ENCODE data around the gene ZC3H18.

Gene ZC3H18

DNA sequence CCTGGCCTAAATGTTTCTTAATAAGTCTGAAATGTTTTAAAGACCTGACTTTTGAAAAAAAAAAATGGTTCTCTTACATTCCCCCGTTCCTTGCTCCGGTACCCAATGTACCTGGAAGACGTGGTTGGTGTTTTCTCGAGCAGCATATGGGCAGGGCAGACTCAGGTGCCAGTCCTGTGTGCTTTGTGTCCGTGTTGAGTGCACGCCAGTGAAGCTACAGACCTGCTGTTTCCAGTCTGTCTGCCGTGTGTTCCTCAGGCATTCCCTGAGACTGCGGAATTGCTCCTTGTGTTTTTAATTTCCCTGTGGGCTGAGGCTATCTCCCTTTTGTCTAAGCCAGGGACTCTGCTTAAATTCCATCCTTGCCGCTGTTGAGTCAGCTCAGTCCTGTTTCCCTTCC is 56.4 kb downstream of the ZC3H18 start:
- H3K27ac Mint-ChIP-seq, result no peak overlapping the region

DNA sequence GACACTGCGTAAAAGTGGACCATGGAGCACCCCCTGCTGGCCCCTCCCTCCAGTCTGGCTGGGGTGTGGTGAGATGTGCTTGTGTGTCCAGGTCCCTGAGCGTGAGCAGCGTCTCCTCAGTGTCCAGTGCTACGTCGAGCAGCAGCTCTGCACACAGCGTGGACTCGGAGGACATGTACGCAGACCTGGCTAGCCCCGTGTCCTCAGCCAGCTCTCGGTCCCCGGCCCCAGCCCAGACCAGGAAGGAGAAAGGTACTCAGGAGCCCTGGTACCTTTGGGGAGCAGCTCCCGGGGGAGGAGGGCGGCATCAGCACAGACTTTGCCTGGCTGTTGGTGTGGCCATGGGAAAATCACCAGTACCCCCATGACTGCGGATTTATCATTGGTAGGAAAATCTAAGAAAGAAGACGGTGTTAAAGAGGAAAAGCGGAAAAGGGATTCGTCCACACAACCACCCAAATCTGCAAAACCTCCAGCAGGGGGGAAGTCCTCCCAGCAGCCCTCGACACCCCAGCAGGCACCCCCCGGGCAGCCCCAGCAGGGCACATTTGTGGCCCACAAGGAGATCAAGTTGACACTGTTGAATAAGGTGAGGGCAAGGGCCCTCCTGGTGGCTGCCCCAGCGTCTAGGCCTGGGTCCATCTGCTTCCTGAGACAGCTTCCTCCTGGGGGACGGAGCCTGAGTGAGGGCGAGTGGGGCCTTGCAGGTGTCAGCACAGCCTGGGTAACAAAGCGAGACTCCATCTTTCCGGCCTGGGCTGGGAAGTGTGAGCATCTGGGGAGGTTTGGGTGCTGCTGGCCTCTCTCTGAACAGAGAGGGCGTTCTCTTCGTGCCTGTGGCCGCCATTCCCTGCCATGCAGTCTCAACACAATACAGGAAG is 57.6 kb downstream of the ZC3H18 start:
- Mint-ChIP-seq H3K27me3 (no peaks in the 10 kb centered on the region), H3K4me3 (no peak overlapping the region), H3K4me1 (peaks cover 41% of the 10 kb centered on the region), H3K27ac (peak overlapping the region in 1 of 2 donors; percentile 54), H3K9me3 (no peaks in the 10 kb centered on the region)
- ATAC-seq (no peak), DNase-seq (no peak)

More for the DNA sequence above, 56.4 kb downstream of the ZC3H18 start:
- Mint-ChIP-seq H3K9me3 (no peaks in the 10 kb centered on the region), H3K4me1 (peaks cover 31% of the 10 kb centered on the region), H3K4me3 (no peak overlapping the region), H3K27me3 (no peaks in the 10 kb centered on the region)
- no peak for ATAC-seq
- DNase-seq, result no peak

- Mint-ChIP-seq H3K4me1 (peaks cover 42% of the 10 kb centered on the region), H3K9me3 (no peaks in the 10 kb centered on the region), H3K27me3 (no peaks in the 10 kb centered on the region), H3K27ac (peak overlapping the region in 1 of 2 donors; percentile 46), H3K4me3 (no peak overlapping the region)
- no peak for ATAC-seq
- no peak for DNase-seq
Observed at GRCh38 chr16:88628512-88628974, 58.3 kb downstream of the ZC3H18 start.

DNA sequence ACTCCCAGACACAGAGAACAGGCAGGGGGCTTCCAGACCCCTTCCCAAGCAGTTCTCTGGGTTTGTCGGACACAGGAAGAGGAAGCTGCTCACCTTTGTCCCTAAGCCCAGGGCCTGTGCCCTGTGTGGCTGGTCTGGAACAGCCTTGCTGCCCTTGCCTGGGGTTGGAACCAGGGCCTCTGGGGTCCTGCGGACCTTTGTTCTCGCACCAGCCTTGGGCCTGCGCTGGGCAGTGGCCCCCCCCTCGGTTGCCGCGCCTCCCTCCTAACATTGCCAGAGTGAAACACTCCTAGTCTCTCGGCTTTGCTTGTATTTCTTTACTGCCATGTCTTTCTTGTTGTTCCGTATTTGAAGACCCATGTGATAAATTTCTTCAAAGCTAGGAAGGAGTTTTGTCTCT is 59.6 kb downstream of the ZC3H18 start:
- H3K27me3 Mint-ChIP-seq, result no peaks in the 10 kb centered on the region
- no peak for DNase-seq
- no peaks in the 10 kb centered on the region for H3K9me3 Mint-ChIP-seq
- no peak for ATAC-seq
- peak overlapping the region; percentile 72 to 76 for H3K27ac Mint-ChIP-seq
- no peak overlapping the region for H3K4me3 Mint-ChIP-seq
- H3K4me1 Mint-ChIP-seq, result peaks cover 47% of the 10 kb centered on the region

GRCh38 chr16:88630433-88630832 is 60.2 kb downstream of the ZC3H18 start:
- Mint-ChIP-seq H3K27ac (no peak overlapping the region), H3K27me3 (peaks cover 4% of the 10 kb centered on the region), H3K4me3 (no peak overlapping the region)

DNA sequence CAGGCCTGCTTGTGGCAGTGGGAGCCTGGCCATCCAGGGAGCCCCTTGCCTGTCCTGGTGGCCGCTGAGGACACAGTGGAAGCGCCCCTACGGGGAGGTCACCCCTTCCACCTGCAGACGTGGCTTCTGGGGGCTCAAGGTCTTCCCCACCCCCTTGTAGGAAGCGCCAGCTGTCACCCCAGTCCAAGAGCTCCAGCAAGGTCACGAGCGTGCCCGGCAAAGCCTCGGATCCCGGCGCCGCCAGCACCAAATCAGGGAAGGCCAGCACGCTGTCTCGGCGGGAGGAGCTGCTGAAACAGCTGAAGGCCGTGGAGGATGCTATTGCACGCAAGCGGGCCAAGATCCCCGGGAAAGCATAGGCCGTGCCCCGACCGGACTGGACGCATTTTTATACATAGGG is 60.7 kb downstream of the ZC3H18 start:
- DNase-seq (no peak), ATAC-seq (no peak)
- peaks cover 52% of the 10 kb centered on the region for H3K4me1 Mint-ChIP-seq
- no peaks in the 10 kb centered on the region for H3K9me3 Mint-ChIP-seq
- H3K27ac Mint-ChIP-seq, result peak overlapping the region in 1 of 2 donors; percentile 27
- H3K27me3 Mint-ChIP-seq, result peaks cover 9% of the 10 kb centered on the region
- H3K4me3 Mint-ChIP-seq, result no peak overlapping the region

More at GRCh38 chr16:88630433-88630832, 60.2 kb downstream of the ZC3H18 start:
- no peak for DNase-seq
- Mint-ChIP-seq H3K9me3 (no peaks in the 10 kb centered on the region), H3K4me1 (peaks cover 49% of the 10 kb centered on the region)
- ATAC-seq, result no peak

DNA sequence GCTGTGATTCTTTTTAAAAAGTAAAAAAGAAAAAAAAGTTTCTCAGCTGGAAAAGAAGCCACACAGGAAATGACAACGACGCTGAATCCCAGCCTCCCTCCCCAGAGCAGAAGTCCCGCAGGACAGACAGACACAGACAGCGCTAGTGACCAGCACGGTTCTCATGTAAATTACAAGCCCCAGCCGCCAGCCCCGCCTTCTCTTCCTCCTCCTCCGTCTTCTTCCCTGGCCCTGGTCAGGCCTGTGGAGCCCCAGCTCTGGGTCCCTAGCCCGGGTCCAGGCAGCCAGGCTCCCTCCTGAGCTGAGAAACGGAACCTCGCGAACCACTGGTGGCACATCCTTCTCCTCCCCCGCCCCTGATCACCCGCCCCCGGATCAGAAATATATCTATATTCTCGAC is 61.2 kb downstream of the ZC3H18 start:
- ATAC-seq (no peak), DNase-seq (no peak)
- peaks cover 57% of the 10 kb centered on the region for H3K4me1 Mint-ChIP-seq
- no peak overlapping the region for H3K27ac Mint-ChIP-seq
- no peaks in the 10 kb centered on the region for H3K9me3 Mint-ChIP-seq
- H3K4me3 Mint-ChIP-seq, result no peak overlapping the region
- H3K27me3 Mint-ChIP-seq, result peaks cover 14% of the 10 kb centered on the region

DNA sequence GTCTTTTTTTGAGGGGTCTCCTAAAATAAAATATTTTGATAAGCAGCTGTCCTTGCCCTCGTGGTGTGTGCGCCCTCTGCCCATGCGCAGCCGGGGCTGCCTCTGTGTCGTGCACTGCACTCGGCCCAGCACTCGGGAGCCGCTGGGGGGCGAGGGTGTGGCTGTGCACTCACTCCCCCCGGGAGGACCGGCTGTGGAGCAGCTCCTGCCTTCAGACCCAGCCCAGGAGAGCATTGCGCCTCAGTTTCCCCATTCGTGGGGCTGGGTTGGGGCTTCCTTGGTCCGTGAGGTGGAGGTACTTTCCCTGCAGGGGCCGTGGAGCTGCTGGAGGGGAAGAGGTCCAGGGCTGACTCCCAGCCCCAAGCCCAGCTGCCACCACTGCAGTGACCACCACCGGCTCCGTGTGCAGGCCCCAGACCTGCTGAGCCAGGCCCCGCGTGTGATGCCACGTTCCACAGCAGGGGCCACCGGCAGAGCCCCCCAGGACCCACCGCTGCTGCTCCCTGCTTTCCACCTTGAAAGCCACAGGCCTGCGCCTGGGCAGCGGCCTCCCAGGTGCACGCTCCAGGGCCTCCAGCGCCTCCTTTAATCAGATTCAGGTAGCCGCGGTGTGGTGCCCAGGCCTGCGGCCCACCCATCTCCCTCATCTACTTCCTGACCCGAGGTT is 61.9 kb downstream of the ZC3H18 start:
- peak overlapping the region in 1 of 2 donors; percentile 42 for H3K27ac Mint-ChIP-seq
- no peak overlapping the region for H3K4me3 Mint-ChIP-seq
- ATAC-seq, result no peak

DNA sequence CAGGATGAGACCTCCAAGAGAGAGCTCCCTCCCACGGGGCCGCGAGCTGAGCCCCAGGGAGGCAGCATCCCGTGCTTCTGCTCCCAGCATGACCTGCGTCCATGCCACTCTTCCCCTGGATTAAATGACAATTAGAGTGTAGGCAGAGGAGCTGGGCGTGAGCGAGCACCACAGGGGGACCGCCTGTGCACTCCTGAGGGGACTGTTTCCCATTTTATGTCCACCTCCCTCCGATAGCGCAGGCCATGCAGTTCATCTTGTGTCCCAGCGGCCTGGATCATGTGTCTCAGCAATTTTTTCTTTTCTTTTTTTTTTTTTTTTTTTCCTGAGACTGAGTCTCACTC is 62.4 kb downstream of the ZC3H18 start:
- ATAC-seq, result no peak
- Mint-ChIP-seq H3K27me3 (peaks cover 22% of the 10 kb centered on the region), H3K27ac (peak overlapping the region in 1 of 2 donors; percentile 42), H3K4me1 (peaks cover 64% of the 10 kb centered on the region), H3K4me3 (no peak overlapping the region), H3K9me3 (peaks cover 0 to 8% of the 10 kb centered on the region in 2 donors)
- no peak for DNase-seq

More for the DNA sequence above, 61.9 kb downstream of the ZC3H18 start:
- Mint-ChIP-seq H3K9me3 (peaks cover 0 to 2% of the 10 kb centered on the region in 2 donors), H3K4me1 (peaks cover 61% of the 10 kb centered on the region), H3K27me3 (peaks cover 17% of the 10 kb centered on the region)
- DNase-seq, result no peak

DNA sequence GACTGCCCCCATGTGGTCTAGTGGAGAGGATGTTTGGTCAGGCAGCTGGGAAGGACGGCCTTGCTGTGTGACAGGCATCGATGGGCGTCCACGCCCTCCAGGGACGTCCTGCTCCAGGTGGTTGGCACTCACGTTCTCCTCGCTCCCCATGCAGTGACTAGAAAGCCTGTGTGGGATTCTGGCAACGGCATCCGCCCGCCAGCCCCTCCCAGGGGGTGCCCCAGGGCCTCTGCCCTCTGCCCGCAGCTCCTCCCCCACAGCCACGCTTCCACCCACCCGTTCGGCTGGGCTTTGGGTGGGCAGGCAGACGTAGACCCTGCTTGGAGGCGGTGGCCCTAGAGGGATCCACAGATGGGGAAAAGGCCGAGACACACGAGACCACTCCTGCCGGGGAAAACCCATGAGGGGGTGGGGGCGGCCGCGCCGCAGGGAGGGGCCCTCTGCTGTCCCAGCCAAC is 63.5 kb downstream of the ZC3H18 start:
- DNase-seq (peak; percentile 66 to 75), ATAC-seq (peak; percentile 64)
- Mint-ChIP-seq H3K4me3 (peak overlapping the region; percentile 80 to 92), H3K9me3 (peaks cover 0 to 10% of the 10 kb centered on the region in 2 donors), H3K27me3 (peaks cover 34% of the 10 kb centered on the region), H3K27ac (peak overlapping the region in 1 of 2 donors; percentile 71), H3K4me1 (peaks cover 73% of the 10 kb centered on the region)

DNA sequence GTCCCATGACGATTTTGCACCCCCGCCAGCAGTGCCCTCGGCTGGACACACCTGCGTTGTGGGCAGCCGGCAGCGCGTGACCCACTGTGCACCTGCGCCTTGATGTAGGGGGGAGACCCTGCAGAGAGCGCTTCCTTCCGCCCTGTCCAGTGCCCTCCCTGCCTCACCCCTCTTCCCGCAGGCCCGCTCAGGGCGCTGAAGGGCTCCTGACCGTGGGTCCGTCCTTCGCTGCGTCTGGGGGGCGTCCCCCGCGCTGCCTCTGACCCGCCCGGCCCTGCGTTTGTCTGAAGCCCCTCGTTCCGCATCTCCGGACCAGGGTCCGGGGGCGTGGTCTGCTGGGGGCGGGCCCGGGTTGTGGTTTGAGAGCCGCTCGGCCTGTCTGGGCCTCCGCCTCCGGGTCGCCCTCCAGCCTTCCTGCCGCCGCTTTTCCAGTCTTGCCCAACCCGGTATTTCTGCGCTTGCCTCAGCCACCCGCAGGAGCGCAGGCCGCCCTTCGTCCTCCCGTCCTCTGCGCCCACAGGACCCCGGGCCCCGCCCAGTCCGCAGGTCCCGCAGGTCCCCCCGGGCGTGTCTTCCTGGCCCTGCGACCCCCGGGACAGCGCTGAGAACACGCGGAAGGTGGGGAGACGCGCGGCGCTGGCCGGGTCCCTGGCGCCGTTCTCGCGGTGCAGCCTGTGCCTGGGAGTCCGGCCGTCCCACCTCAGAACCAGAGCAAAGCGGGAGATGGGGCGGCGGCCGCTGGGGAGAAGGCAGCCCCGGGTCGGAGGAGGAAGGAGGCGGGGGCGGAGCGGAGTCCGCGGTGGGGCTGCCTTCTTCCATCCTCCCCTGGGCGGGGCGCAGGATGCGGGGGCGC is 64.2 kb downstream of the ZC3H18 start:
- ATAC-seq (peak; percentile 58), DNase-seq (peak; percentile 61 to 66)
- Mint-ChIP-seq H3K9me3 (peaks cover 0 to 10% of the 10 kb centered on the region in 2 donors), H3K27me3 (peaks cover 40% of the 10 kb centered on the region), H3K27ac (peak overlapping the region in 1 of 2 donors; percentile 92), H3K4me3 (peak overlapping the region; percentile 80 to 92), H3K4me1 (peaks cover 79% of the 10 kb centered on the region)

- ATAC-seq, result no peak
Observed at GRCh38 chr16:88634994-88635670, 64.9 kb downstream of the ZC3H18 start.

GRCh38 chr16:88635671-88636319 is 65.6 kb downstream of the ZC3H18 start:
- Mint-ChIP-seq H3K4me3 (peak overlapping the region; percentile 44 to 62), H3K4me1 (peaks cover 94% of the 10 kb centered on the region), H3K9me3 (peaks cover 0 to 10% of the 10 kb centered on the region in 2 donors), H3K27ac (peak overlapping the region in 1 of 2 donors; percentile 83), H3K27me3 (peaks cover 55% of the 10 kb centered on the region)
- DNase-seq, result no peak
- ATAC-seq, result no peak

More at GRCh38 chr16:88634994-88635670, 64.9 kb downstream of the ZC3H18 start:
- Mint-ChIP-seq H3K9me3 (peaks cover 0 to 10% of the 10 kb centered on the region in 2 donors), H3K27me3 (peaks cover 48% of the 10 kb centered on the region), H3K4me1 (peaks cover 87% of the 10 kb centered on the region), H3K27ac (peak overlapping the region in 1 of 2 donors; percentile 67), H3K4me3 (peak overlapping the region; percentile 80 to 92)
- no peak for DNase-seq
